HepG2 (cell line): ENCODE results near the gene THRB. TPM values are rescaled to one million over a fixed set of nuclear protein-coding genes. Genes with fewer than 3 reads are reported as not detected.

Experiments
- AHR ChIP-seq: IDR thresholded peaks from 2 replicates; pipeline ENCODE4 v1.6.1; 2018; ENCODE audit warnings: missing genetic modification reagents, missing compliant biosample characterization
- CC2D1A ChIP-seq: sonication (generic); formaldehyde crosslinking; IDR thresholded peaks from 2 replicates; pipeline ENCODE4 v1.8.1; 2023; ENCODE audit warnings: mild to moderate bottlenecking, missing genetic modification reagents
- FOXC1 ChIP-seq: sonication (generic); formaldehyde crosslinking; IDR thresholded peaks from 2 replicates; pipeline ENCODE4 v1.8.0; 2022; ENCODE audit warnings: mild to moderate bottlenecking, missing genetic modification reagents, borderline replicate concordance
- GFI1 ChIP-seq: sonication (generic); formaldehyde crosslinking; IDR thresholded peaks from 2 replicates; pipeline ENCODE4 v1.5.0; 2020; ENCODE audit warnings: missing genetic modification reagents, mild to moderate bottlenecking, borderline replicate concordance
- HMGA1 ChIP-seq: sonication (generic); formaldehyde crosslinking; conservative IDR thresholded peaks from 2 replicates; pipeline ENCODE4 v1.4.0; 2020; ENCODE audit warnings: missing genetic modification reagents
- HNF4A ChIP-seq: sonication (generic); formaldehyde crosslinking; IDR thresholded peaks from 2 replicates; pipeline ENCODE4 v1.4.0; 2020; ENCODE audit warnings: missing genetic modification reagents
- NONO ChIP-seq, 2 experiments: fragments of 450-650 bp in 1 of 2; sonication (generic) in 1 of 2; formaldehyde crosslinking in 1 of 2; IDR thresholded peaks in 1 of 2; conservative IDR thresholded peaks in 1 of 2; 2 replicates each; pipeline versions ENCODE4 v1.6.1 to v1.8.0; 2017 to 2022; ENCODE audit warnings: mild to moderate bottlenecking in 1 of 2, missing genetic modification reagents in 1 of 2, moderate library complexity in 1 of 2
- POLR2A ChIP-seq, 2 experiments: IDR thresholded peaks; 2 replicates each; pipeline ENCODE4 v1.6.1; 2011; ENCODE audit warnings: low read depth in 2 of 2, low read length in 2 of 2, mild to moderate bottlenecking in 1 of 2, moderate library complexity in 1 of 2; ENCODE audit not compliant: insufficient read depth in 1 of 2
- POLR2AphosphoS5 ChIP-seq: IDR thresholded peaks from 2 replicates; pipeline ENCODE4 v1.6.1; 2012; ENCODE audit warnings: low read depth, low read length
- REPIN1 ChIP-seq: sonication (generic); formaldehyde crosslinking; IDR thresholded peaks from 2 replicates; pipeline ENCODE4 v1.8.0; 2022; ENCODE audit warnings: missing genetic modification reagents, low read depth, mild to moderate bottlenecking, borderline replicate concordance
- SMYD3 ChIP-seq: sonication (generic); formaldehyde crosslinking; IDR thresholded peaks from 2 replicates; pipeline ENCODE4 v1.8.1; 2023; ENCODE audit warnings: mild to moderate bottlenecking, missing genetic modification reagents
- ZC3H4 ChIP-seq: sonication (generic); formaldehyde crosslinking; IDR thresholded peaks from 2 replicates; pipeline ENCODE4 v1.4.0; 2020; ENCODE audit warnings: missing genetic modification reagents, borderline replicate concordance
- ZNF264 ChIP-seq: sonication (generic); formaldehyde crosslinking; IDR thresholded peaks from 2 replicates; pipeline ENCODE4 v1.4.0; 2020; ENCODE audit warnings: missing genetic modification reagents
- ZNF652 ChIP-seq: IDR thresholded peaks from 2 replicates; pipeline ENCODE4 v1.6.1; 2016; ENCODE audit warnings: low read depth, borderline replicate concordance
- ZNF737 ChIP-seq: sonication (generic); formaldehyde crosslinking; IDR thresholded peaks from 2 replicates; pipeline ENCODE4 v1.5.0; 2020; ENCODE audit warnings: missing genetic modification reagents, mild to moderate bottlenecking, borderline replicate concordance
- polyA plus RNA-seq, 8 experiments: library from polyadenylated mRNA; depleted of rRNA in 3 of 8; stranded (reverse) in 7 of 8; unstranded in 1 of 8; fragments of >200 nt; fragmentation: Illumina TruSeq in 4 of 8; extraction: Trizol in 4 of 8; gene quantifications; 2 replicates each; pipeline versions ENCODE4 v1.2.1 to v1.2.3, GENCODE V29; 2011 to 2016; ENCODE audit warnings: low read depth in 4 of 8, missing spikeins in 1 of 8, mixed read lengths in 1 of 8; ENCODE audit not compliant: insufficient read depth in 1 of 8
- total RNA-seq, 5 experiments: library from RNA; depleted of rRNA; stranded (reverse); fragments of >200 nt; fragmentation: Illumina TruSeq; extraction: Trizol; gene quantifications; 2 replicates each; pipeline ENCODE4 v1.2.3, GENCODE V29; 2016; ENCODE audit warnings: low read depth in 1 of 5
- TF ChIP-seq, protein P1 (sequence below): IDR thresholded peaks from 2 replicates; pipeline ENCODE4 v1.6.1; 2016; ENCODE audit warnings: low read depth, borderline replicate concordance
- TF ChIP-seq, protein P2 (sequence below): sonication (generic); formaldehyde crosslinking; IDR thresholded peaks from 2 replicates; pipeline ENCODE4 v1.4.0; 2020; ENCODE audit warnings: low read depth, mild to moderate bottlenecking, missing genetic modification reagents
- TF ChIP-seq, protein P3 (sequence below): sonication (generic); formaldehyde crosslinking; IDR thresholded peaks from 2 replicates; pipeline ENCODE4 v1.8.0; 2022; ENCODE audit warnings: mild to moderate bottlenecking, missing genetic modification reagents
- TF ChIP-seq, protein P4 (sequence below): sonication (generic); formaldehyde crosslinking; conservative IDR thresholded peaks from 2 replicates; pipeline ENCODE4 v1.8.1; 2023; ENCODE audit warnings: missing genetic modification reagents
- TF ChIP-seq, protein P5 (sequence below): sonication (generic); formaldehyde crosslinking; IDR thresholded peaks from 2 replicates; pipeline ENCODE4 v1.5.1; 2020; ENCODE audit warnings: missing genetic modification reagents, mild to moderate bottlenecking, borderline replicate concordance

Gene THRB
- total and polyA plus RNA-seq, 2 of the 13 experiments (the other 11 are each of a cell fraction or from before 2014, with no cell fraction given), result 4.7 to 22.7 TPM

DNA sequence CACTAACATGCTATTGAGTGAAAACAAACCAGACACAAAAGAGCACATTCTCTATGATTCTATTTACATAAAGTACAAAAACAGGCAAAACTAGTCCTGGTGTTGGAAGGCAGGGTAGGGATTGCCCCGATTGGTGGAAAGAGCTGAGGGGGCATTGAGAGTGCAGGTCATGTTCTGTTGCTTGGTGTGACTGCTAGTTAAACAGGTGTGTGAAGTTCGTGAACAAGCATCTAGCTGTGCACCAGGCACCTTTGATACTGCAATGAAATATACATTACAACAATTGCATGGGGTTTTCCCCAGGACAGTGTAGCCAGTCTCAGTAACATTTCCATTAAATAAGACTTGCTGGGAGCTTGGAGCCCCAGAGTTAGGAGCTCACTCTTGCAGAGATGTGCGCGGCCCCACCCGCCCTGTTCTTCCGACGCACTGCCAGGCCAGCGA, 26.3 kb upstream of the THRB start (continued):
- TF ChIP-seq ZNF652, result no peak
- TF ChIP-seq ZNF264 (CRISPR knock-in tag), result 0 out of 2 replicates have a peak, but pooled peaks have one; percentile 28
- TF ChIP-seq, protein P1, sequence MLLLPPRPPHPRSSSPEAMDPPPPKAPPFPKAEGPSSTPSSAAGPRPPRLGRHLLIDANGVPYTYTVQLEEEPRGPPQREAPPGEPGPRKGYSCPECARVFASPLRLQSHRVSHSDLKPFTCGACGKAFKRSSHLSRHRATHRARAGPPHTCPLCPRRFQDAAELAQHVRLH (CRISPR knock-in tag), result peak; percentile 51; the same call in 1 of the 2 replicates
- no peak for TF ChIP-seq FOXC1 (CRISPR knock-in tag)
- TF ChIP-seq GFI1 (CRISPR knock-in tag), result 0 out of 2 replicates have a peak, but pooled peaks have one; percentile 4
- TF ChIP-seq HNF4A (CRISPR knock-in tag), result 0 out of 2 replicates have a peak, but pooled peaks have one; percentile 4
- TF ChIP-seq AHR, result no peak
- 0 out of 2 replicates have a peak, but pooled peaks have one; percentile 61 for TF ChIP-seq SMYD3 (CRISPR knock-in tag)
- TF ChIP-seq POLR2AphosphoS5, result peak; percentile 30; the same call in 1 of the 2 replicates
- TF ChIP-seq, protein P2, sequence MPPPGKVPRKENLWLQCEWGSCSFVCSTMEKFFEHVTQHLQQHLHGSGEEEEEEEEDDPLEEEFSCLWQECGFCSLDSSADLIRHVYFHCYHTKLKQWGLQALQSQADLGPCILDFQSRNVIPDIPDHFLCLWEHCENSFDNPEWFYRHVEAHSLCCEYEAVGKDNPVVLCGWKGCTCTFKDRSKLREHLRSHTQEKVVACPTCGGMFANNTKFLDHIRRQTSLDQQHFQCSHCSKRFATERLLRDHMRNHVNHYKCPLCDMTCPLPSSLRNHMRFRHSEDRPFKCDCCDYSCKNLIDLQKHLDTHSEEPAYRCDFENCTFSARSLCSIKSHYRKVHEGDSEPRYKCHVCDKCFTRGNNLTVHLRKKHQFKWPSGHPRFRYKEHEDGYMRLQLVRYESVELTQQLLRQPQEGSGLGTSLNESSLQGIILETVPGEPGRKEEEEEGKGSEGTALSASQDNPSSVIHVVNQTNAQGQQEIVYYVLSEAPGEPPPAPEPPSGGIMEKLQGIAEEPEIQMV, result no peak
- TF ChIP-seq CC2D1A (CRISPR knock-in tag), result no peak
- TF ChIP-seq ZC3H4 (CRISPR knock-in tag), result 0 out of 2 replicates have a peak, but pooled peaks have one; percentile 28
- TF ChIP-seq, protein P3, sequence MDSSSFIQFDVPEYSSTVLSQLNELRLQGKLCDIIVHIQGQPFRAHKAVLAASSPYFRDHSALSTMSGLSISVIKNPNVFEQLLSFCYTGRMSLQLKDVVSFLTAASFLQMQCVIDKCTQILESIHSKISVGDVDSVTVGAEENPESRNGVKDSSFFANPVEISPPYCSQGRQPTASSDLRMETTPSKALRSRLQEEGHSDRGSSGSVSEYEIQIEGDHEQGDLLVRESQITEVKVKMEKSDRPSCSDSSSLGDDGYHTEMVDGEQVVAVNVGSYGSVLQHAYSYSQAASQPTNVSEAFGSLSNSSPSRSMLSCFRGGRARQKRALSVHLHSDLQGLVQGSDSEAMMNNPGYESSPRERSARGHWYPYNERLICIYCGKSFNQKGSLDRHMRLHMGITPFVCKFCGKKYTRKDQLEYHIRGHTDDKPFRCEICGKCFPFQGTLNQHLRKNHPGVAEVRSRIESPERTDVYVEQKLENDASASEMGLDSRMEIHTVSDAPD, result 0 out of 2 replicates have a peak, but pooled peaks have one; percentile 27
- TF ChIP-seq HMGA1 (CRISPR knock-in tag), result no peak
- TF ChIP-seq, protein P4, sequence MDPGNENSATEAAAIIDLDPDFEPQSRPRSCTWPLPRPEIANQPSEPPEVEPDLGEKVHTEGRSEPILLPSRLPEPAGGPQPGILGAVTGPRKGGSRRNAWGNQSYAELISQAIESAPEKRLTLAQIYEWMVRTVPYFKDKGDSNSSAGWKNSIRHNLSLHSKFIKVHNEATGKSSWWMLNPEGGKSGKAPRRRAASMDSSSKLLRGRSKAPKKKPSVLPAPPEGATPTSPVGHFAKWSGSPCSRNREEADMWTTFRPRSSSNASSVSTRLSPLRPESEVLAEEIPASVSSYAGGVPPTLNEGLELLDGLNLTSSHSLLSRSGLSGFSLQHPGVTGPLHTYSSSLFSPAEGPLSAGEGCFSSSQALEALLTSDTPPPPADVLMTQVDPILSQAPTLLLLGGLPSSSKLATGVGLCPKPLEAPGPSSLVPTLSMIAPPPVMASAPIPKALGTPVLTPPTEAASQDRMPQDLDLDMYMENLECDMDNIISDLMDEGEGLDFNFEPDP (CRISPR knock-in tag), result no peak
- no peak for TF ChIP-seq NONO (IDR thresholded peaks at IDR 0.05)
- TF ChIP-seq NONO (CRISPR knock-in tag; conservative IDR thresholded peaks at IDR 0.05), result 0 out of 2 replicates have a peak, but pooled peaks have one; percentile 58
- TF ChIP-seq REPIN1 (CRISPR knock-in tag), result 0 out of 2 replicates have a peak, but pooled peaks have one; percentile 39
- no peak for TF ChIP-seq ZNF737 (CRISPR knock-in tag)
- TF ChIP-seq POLR2A (IDR thresholded peaks at IDR 0.05; ENCODE audit: insufficient read depth in 1 of 2, low read depth in 2 of 2, low read length in 2 of 2), result peak in 1 of 2 experiments; percentile 37; a peak in 2 of 4 replicates
- TF ChIP-seq, protein P5, sequence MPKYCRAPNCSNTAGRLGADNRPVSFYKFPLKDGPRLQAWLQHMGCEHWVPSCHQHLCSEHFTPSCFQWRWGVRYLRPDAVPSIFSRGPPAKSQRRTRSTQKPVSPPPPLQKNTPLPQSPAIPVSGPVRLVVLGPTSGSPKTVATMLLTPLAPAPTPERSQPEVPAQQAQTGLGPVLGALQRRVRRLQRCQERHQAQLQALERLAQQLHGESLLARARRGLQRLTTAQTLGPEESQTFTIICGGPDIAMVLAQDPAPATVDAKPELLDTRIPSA (CRISPR knock-in tag), result no peak
